SK-N-MC (cell line): ENCODE data around the gene PCSK2.

Experiments
- DNase-seq: peaks from one replicate; pipeline ENCODE4 v3.0.0-alpha.2; 2011; ENCODE audit warnings: low read depth, low spot score
- H3K27ac ChIP-seq: fragments of 200-600 bp; sonication (generic); 2 replicates; pipeline ENCODE4 v1.5.1; 2016; ENCODE audit warnings: mixed run types
- H3K36me3 ChIP-seq: fragments of 200-600 bp; sonication (generic); 2 replicates; pipeline ENCODE4 v1.6.1; 2017; ENCODE audit warnings: antibody characterized with exemption, low read length, mixed read lengths; ENCODE audit not compliant: insufficient read depth
- H3K4me3 ChIP-seq: fragments of 200-600 bp; sonication (generic); 2 replicates; pipeline ENCODE4 v1.5.1; 2016
- H3K9ac ChIP-seq: fragments of 200-600 bp; sonication (generic); 2 replicates; pipeline ENCODE4 v1.8.0; 2017; ENCODE audit warnings: mixed run types, mixed read lengths; ENCODE audit not compliant: insufficient read length
- H3K9me3 ChIP-seq: fragments of 200-600 bp; sonication (generic); 2 replicates; pipeline ENCODE4 v1.6.1; 2017; ENCODE audit warnings: low read depth, mild to moderate bottlenecking, antibody characterized with exemption, low read length, moderate library complexity, mixed read lengths
- EZH2 ChIP-seq: fragments of 200-600 bp; sonication (generic); IDR thresholded peaks from one replicate; pipeline ENCODE4 v1.6.1; 2017; ENCODE audit warnings: antibody characterized with exemption
- FOXP2 ChIP-seq: optimal IDR thresholded peaks from 2 replicates; pipeline ENCODE3; 2011; ENCODE audit warnings: mild to moderate bottlenecking, moderate library complexity; ENCODE audit not compliant: insufficient read depth; ENCODE audit errors: extremely low read length, control extremely low read depth
- POLR2AphosphoS5 ChIP-seq: IDR thresholded peaks from 2 replicates; pipeline ENCODE4 v1.6.1; 2012; ENCODE audit warnings: mild to moderate bottlenecking, low read depth, low read length, borderline replicate concordance

The PCSK2 gene

DNA sequence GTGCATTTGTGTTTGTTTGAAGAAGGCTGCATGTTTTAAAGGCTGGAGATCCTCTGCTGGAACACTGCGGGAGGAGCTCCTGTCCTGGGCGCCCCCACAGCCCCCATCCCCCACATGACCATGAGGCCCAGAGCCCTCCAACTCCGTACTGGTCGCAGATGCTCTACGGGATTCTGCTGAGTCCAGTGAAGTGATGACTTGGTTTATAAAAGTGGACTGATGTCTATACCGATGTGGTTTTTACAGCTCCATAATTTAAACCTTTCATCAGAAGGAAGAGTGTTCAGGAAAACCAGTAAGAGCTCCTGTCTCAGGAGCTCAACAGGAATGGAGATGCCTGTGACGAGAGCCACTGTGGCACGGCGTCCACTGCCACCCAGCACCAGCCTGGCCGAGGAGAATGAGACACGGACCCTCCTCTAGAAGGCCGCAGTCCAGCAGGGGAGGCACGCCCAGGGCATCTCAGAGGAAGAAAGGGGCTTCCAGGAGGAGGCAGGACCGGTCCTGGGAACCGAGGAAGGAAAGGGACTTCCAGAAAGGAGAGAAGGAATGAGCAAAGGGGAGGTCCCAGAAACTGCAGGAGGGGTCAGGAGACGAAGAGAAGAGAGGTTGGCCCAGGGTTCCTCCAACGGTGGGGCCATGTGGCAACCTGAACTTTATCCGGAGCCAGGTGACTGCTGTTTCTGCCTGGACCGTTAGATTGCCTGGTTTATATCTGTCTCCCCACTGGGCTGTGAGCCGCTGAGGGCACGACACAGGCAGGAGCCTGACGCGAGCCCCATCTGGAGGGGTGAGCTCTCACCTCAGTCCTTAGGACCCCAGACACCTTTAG, 277.4 kb downstream of the PCSK2 start:
- Histone ChIP-seq H3K9ac (no peak overlapping the region), H3K9me3 (no peaks in the 10 kb centered on the region), H3K27ac (no peak overlapping the region), H3K4me3 (no peak overlapping the region; the same call in 1 of the 2 replicates), H3K36me3 (no peaks in the 10 kb centered on the region)
- TF ChIP-seq EZH2 (no peak), POLR2AphosphoS5 (no peak), FOXP2 (no peak)
- DNase-seq = no peak

DNA sequence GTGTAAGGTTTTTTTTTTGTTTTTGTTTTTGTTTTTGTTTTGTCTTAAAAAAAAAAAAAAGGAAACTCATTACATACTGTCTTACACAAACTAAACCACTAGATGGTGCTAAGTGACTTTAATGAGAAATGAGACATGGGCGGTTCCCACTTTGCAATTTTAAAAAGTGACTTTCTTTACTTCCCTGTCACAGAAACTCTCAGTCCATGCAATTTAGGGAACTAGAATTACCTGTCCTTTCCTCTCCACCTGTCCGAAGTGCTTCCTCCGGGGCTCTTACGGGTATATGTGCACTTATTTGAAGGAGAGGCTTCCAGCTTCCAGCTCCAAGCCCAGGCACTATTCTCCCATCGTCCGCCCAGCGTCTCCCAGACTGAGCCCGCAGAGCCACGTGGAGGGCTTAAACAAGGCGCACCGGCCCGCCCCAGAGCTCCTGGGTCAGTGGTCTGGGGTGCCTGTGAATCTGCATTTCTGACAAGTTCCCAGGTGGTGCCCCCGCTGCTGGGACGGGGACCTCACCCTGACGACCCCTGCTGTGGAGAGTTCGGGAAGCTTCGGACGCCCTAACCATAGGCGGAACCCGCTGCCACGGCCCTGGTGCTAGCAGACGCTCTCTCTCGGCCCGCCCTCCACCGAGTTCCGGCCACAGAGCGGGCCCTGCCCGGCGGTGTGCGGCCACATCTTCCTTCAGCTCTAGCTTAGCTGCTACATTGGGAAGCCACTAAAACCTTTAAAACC, 278.2 kb downstream of the PCSK2 start:
- TF ChIP-seq POLR2AphosphoS5 (no peak), EZH2 (no peak), FOXP2 (no peak)
- Histone ChIP-seq H3K9ac (no peak overlapping the region), H3K27ac (no peak overlapping the region), H3K4me3 (no peak overlapping the region; the same call in 1 of the 2 replicates), H3K36me3 (no peaks in the 10 kb centered on the region), H3K9me3 (no peaks in the 10 kb centered on the region)
- DNase-seq = no peak

- Histone ChIP-seq H3K9ac (no peak overlapping the region), H3K4me3 (no peak overlapping the region), H3K36me3 (no peaks in the 10 kb centered on the region), H3K27ac (no peak overlapping the region), H3K9me3 (no peaks in the 10 kb centered on the region)
- no peak for DNase-seq
- TF ChIP-seq FOXP2 (no peak), POLR2AphosphoS5 (no peak), EZH2 (no peak)
These were observed 279.0 kb downstream of the PCSK2 start for GRCh38 chr20:17505636-17506517.

DNA sequence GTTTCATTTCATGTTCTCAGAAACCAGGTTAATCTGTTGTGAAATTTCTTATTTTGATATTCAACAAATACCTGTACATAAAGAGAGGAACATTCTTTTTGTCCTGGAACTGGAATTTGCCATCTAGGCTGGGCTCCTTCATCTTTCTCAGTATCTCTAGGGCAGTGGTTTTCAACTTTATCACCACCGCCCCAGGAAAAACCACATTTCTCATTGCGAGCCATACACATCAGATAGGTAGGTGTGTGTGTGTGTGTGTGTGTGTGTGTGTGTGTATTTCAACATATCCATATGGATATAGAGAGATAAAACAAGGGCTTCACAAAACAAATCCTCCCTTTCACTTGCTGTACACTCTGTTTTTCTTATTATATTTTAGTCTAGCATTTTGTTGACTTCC, 280.2 kb downstream of the PCSK2 start:
- TF ChIP-seq POLR2AphosphoS5 = no peak
- TF ChIP-seq FOXP2 = no peak
- TF ChIP-seq EZH2 = no peak
- Histone ChIP-seq H3K4me3 (no peak overlapping the region), H3K9ac (no peak overlapping the region), H3K27ac (no peak overlapping the region), H3K36me3 (no peaks in the 10 kb centered on the region), H3K9me3 (no peaks in the 10 kb centered on the region)
- no peak for DNase-seq

DNA sequence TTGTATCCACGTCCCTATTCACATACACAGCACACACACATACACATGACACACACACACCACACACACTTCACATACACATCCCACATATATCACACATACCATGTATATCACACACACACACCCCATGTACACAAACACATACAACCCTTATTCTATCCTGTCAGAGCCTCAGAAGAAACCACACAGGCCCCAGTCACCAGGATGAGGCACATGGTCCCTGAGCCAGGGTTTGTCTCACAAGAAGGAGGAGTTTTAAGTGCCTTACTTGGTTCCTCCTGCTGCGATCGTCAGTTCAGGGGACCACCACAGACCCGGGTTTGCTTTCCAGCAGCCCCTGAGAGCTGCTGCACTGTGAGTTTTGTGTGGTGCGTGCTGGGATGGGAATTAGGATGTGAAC, 280.7 kb downstream of the PCSK2 start:
- no peak for DNase-seq
- Histone ChIP-seq H3K9ac (no peak overlapping the region), H3K36me3 (no peaks in the 10 kb centered on the region), H3K9me3 (no peaks in the 10 kb centered on the region), H3K4me3 (no peak overlapping the region), H3K27ac (no peak overlapping the region)
- TF ChIP-seq FOXP2 (no peak), EZH2 (no peak), POLR2AphosphoS5 (no peak)

DNA sequence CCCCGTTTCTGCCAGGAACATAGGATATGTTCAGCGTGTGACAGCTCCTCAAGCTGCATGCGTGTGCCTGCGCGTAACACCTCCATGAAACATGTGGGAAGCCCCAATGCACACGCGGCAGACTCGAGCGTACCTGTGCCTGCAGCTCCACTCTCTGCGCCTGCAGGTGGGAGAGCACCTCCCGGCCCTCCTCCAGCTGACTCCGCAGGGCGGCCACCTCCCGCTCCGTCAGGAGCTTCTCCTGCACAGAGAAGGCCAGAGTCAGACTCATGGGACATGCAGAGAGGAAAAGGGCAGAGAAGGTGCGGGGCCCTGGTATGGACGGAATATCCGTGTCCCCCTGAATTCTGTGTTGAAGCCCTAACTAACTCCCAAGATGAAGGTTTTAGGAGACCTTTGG, 281.9 kb downstream of the PCSK2 start:
- Histone ChIP-seq H3K4me3 (no peak overlapping the region), H3K9me3 (no peaks in the 10 kb centered on the region), H3K36me3 (no peaks in the 10 kb centered on the region), H3K27ac (no peak overlapping the region), H3K9ac (no peak overlapping the region)
- DNase-seq = no peak
- TF ChIP-seq FOXP2 (no peak), POLR2AphosphoS5 (no peak), EZH2 (no peak)

DNA sequence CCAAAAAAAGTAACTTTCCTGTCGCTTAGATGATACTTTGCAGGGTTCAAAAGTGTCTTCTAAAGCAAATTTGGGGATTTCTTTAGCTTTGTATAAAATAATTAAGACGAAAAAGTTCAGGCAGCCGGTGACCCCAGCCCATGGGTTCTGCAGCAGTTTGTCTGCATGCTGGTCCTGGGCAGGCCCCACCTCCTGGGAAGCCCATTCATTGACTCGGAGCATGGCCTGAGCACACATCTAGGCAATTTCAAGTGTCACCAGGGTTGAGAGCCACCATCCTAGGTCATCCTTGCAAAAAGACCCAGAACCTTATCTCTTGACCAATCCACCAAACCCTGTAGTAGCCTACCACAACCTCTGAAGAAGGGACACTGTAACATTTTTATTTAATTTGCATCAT, 283.7 kb downstream of the PCSK2 start:
- Histone ChIP-seq H3K4me3 (no peak overlapping the region), H3K27ac (no peak overlapping the region), H3K9ac (no peak overlapping the region), H3K9me3 (no peaks in the 10 kb centered on the region), H3K36me3 (no peaks in the 10 kb centered on the region)
- TF ChIP-seq FOXP2 (no peak), EZH2 (no peak), POLR2AphosphoS5 (no peak)
- no peak for DNase-seq

- DNase-seq = no peak
- Histone ChIP-seq H3K4me3 (no peak overlapping the region), H3K36me3 (no peaks in the 10 kb centered on the region), H3K9me3 (no peaks in the 10 kb centered on the region), H3K27ac (no peak overlapping the region), H3K9ac (no peak overlapping the region)
- TF ChIP-seq FOXP2 (no peak), POLR2AphosphoS5 (no peak), EZH2 (no peak)
These were observed 284.6 kb downstream of the PCSK2 start for GRCh38 chr20:17511401-17511800.
